Adrenal gland (tissue), 5 donors: ENCODE measurements around the gene TAF3.

Source experiments
- CTCF ChIP-seq, 6 experiments: fragments of 450-650 bp in 4 of 6; fragments of 200-600 bp in 2 of 6; sonication (generic) in 1 of 6; IDR thresholded peaks; 1 replicate in 5 of 6; 2 replicates in 1 of 6; pipeline versions ENCODE4 v1.5.1 to v1.8.0; 2016 to 2021; ENCODE audit warnings: antibody characterized with exemption in 6 of 6, mild to moderate bottlenecking in 2 of 6, moderate library complexity in 1 of 6
- POLR2A ChIP-seq, 2 donors: fragments of 450-650 bp; IDR thresholded peaks; one replicate each; pipeline ENCODE4 v1.6.1; 2017; ENCODE audit warnings: antibody characterized with exemption in 2 of 2, mild to moderate bottlenecking in 2 of 2, moderate library complexity in 1 of 2
- donor health status: DM: no; HTN: no; CAD: no.

DNA sequence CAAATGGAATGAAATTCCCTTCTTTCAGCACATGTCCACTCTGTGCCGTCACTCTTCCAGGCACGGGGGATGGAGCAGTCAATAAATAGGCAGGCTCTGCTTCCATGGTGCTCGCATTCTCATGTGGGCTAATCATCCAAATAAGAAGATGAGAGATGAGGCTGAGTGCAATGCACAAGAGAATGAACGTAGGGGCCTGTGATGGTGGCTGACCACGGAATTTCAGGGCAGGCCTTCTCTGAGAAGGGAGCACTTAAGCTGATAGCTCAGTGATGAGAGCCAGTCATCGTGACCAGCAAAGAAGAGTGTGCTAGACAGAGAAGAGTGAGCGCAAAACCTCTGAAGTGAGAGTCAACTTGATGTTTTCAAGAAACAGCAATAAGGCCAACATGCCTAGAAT, 47.9 kb downstream of the TAF3 start:
- TF ChIP-seq CTCF (IDR thresholded peaks at IDR 0.05) (no peak), POLR2A (IDR thresholded peaks at IDR 0.05) (no peak)
